OCI-LY7 (cell line): ENCODE results near the gene ARIH2.

Source experiments
- CTCF ChIP-seq: fragments of 200-600 bp; sonication (generic); conservative IDR thresholded peaks from 2 replicates; pipeline ENCODE4 v1.5.1; 2014; ENCODE audit warnings: mild to moderate bottlenecking, antibody characterized with exemption, low read length, moderate library complexity, mixed read lengths
- EZH2phosphoT487 ChIP-seq: fragments of 200-600 bp; sonication (generic); IDR thresholded peaks from 2 replicates; pipeline ENCODE4 v1.6.1; 2018; ENCODE audit warnings: low read depth, borderline replicate concordance, mild to moderate bottlenecking, mixed run types, antibody characterized with exemption, low read length, moderate library complexity, mixed read lengths

GRCh38 chr3:48898383-48899234, 20.0 kb upstream of the ARIH2 start, which contains the start of gene SLC25A20:
- TF ChIP-seq CTCF (0 out of 2 replicates have a peak, but pooled peaks have one; percentile 25), EZH2phosphoT487 (no peak)
